GM12891 (cell line): ENCODE results near the gene RABL6.

Experiments used
- PAX5 ChIP-seq: IDR thresholded peaks from 2 replicates; pipeline ENCODE4 v1.6.1; 2011; ENCODE audit warnings: low read length, moderate library complexity, mild to moderate bottlenecking; ENCODE audit not compliant: insufficient read depth, severe bottlenecking
- POLR2A ChIP-seq: IDR thresholded peaks from 2 replicates; pipeline ENCODE4 v1.6.1; 2011; ENCODE audit warnings: low read depth, low read length, control low read depth
- POLR2AphosphoS5 ChIP-seq: IDR thresholded peaks from 2 replicates; pipeline ENCODE4 v1.6.1; 2011; ENCODE audit warnings: low read depth, low read length, control low read depth
- POU2F2 ChIP-seq: IDR thresholded peaks from 2 replicates; pipeline ENCODE4 v1.6.1; 2011; ENCODE audit warnings: low read depth, mild to moderate bottlenecking, control low read depth, low read length, moderate library complexity
- SPI1 ChIP-seq: IDR thresholded peaks from 2 replicates; pipeline ENCODE4 v1.6.1; 2011; ENCODE audit warnings: low read depth, low read length, control low read depth
- TAF1 ChIP-seq: IDR thresholded peaks from 2 replicates; pipeline ENCODE4 v1.6.1; 2011; ENCODE audit warnings: low read depth, low read length, control low read depth

DNA sequence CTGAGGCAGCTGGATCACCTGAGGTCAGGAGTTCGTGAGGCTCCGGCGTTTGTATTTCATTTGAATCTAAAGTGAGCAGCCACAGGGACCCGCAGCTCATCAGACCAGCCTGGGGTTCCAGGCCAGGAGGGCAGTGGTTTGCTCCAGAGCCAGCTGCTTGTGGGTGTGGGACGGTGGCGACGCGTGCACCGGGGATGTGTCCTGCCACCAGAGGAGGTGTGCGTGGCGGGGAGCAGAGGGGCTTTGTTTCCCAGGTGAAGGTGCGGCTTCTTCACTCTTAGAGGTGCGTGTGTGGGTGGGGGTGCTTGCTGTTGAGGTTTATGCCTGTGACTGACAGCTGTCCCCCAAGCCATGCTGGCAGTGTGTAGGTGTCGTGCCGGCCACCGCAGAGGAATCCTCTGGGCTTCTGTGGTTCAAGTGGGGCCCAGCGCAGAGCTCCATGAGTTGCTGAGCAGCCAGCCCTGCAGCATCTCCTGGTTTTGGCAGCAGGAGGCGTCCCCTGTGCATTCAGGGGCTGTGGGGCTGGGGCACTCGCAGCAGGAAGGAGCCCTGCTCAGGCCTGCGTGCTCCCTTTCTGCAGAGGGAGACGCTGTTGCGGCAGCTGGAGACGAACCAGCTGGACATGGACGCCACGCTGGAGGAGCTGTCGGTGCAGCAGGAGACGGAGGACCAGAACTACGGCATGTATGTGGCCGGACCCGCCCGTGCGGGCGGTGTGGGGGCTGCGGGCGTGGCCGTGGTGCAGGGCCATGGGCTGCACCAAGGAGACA, 27.6 kb downstream of the RABL6 start:
- TF ChIP-seq POLR2AphosphoS5 (no peak), POLR2A (no peak), TAF1 (no peak), PAX5 (no peak), SPI1 (no peak), POU2F2 (no peak)
